ENCODE data around the gene AP2B1.

DNA sequence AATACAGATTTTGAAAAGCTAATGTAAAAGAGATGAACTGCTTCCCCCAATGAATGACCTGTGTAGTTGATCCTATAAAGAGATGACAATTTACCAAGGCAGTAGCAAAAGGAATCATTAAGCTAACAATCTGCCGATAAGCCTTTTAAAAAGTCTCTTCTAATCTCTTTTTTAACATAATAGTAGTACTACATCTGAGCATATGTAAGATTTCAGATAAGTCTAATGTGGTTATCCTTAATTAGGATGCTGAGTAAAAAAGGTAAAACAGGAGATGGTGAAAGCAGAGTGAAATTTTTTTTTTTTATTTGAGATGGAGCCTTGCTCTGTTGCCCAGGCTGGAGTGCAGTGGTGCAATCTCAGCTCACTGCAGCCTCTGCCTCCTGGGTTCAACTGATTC, 118.1 kb downstream of the AP2B1 start:
- TF ChIP-seq POLR2A (IDR thresholded peaks at IDR 0.05; ENCODE audit: low read length) (no peak), GATA1 (IDR thresholded peaks at IDR 0.05; ENCODE audit: low read depth, low read length) (no peak)

Measured in erythroblast (primary cell).